PFSK-1 (cell line): Measurements from ENCODE around the gene KRTAP4-16. TPM values are rescaled to one million over a fixed set of nuclear protein-coding genes. Genes with fewer than 3 reads are reported as not detected.

Experiments used
- FOXP2 ChIP-seq: optimal IDR thresholded peaks from 2 replicates; pipeline ENCODE3; 2011; ENCODE audit warnings: borderline replicate concordance, control low read depth, inconsistent platforms; ENCODE audit not compliant: insufficient read depth; ENCODE audit errors: extremely low read length, extremely low read depth
- POLR2AphosphoS5 ChIP-seq: IDR thresholded peaks from 2 replicates; pipeline ENCODE4 v1.6.1; 2012; ENCODE audit warnings: low read depth, mild to moderate bottlenecking, control low read depth, low read length, moderate library complexity
- SIN3A ChIP-seq: IDR thresholded peaks from 2 replicates; pipeline ENCODE4 v1.6.1; 2012; ENCODE audit warnings: mild to moderate bottlenecking, low read length, moderate library complexity, borderline replicate concordance; ENCODE audit not compliant: insufficient read depth
- TAF1 ChIP-seq: IDR thresholded peaks from 2 replicates; pipeline ENCODE4 v1.6.1; 2012; ENCODE audit warnings: low read length, control low read depth, borderline replicate concordance; ENCODE audit not compliant: insufficient read depth
- polyA plus RNA-seq: library from polyadenylated mRNA; unstranded; fragments of >200 nt; gene quantifications from one replicate; pipeline ENCODE4 v1.2.1, GENCODE V29; 2012; ENCODE audit warnings: low read depth, missing spikeins; ENCODE audit not compliant: insufficient read length
- TF ChIP-seq, protein P1 (sequence below), 2 experiments: IDR thresholded peaks; 2 replicates each; pipeline versions ENCODE4 v1.6.1 to v1.8.0; 2011 to 2012; ENCODE audit warnings: low read depth in 2 of 2, low read length in 2 of 2, control low read depth in 1 of 2, inconsistent platforms in 1 of 2, mild to moderate bottlenecking in 1 of 2, moderate library complexity in 1 of 2; ENCODE audit not compliant: insufficient read depth in 1 of 2

Gene KRTAP4-16
- not detected for polyA plus RNA-seq

DNA sequence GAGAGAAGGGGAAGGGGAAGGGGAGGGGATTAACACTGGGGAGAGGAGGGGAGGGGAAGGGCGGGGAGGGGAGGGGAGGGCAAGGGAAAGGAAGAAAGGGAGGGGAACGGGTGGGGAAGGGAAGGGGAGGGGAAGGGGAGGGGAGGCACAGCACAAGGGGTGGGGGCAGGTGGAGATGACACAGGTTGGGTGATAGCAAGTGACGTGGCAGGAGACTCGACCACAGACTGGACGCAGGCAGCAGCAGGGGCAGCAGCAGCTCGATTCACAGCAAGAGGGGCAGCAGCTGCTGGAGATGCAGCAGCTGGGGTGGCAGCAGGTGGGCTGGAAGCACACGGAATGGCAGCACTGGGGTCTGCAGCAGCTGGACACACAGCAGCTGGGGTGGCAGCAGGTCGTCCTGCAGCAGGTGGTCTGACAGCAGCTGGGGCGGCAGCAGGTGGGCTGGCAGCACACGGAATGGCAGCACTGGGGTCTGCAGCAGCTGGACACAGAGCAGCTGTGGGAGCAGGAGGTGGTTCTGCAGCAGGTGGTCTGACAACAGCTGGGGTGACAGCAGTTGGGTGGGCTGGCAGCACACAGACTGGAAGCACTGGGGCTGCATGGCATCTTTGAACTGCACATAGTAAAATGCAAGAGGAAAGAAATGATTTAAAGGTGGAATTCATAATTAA, at the start of gene KRTAP4-16:
Gene KRTAP4-16, minus strand, starts transcription at position 624 of the 674 bp plus-strand sequence. Its CDS starts 0 bp downstream, at position 624.
- TF ChIP-seq TAF1, result no peak
- TF ChIP-seq POLR2AphosphoS5, result no peak
- TF ChIP-seq FOXP2, result no peak
- TF ChIP-seq, protein P1, sequence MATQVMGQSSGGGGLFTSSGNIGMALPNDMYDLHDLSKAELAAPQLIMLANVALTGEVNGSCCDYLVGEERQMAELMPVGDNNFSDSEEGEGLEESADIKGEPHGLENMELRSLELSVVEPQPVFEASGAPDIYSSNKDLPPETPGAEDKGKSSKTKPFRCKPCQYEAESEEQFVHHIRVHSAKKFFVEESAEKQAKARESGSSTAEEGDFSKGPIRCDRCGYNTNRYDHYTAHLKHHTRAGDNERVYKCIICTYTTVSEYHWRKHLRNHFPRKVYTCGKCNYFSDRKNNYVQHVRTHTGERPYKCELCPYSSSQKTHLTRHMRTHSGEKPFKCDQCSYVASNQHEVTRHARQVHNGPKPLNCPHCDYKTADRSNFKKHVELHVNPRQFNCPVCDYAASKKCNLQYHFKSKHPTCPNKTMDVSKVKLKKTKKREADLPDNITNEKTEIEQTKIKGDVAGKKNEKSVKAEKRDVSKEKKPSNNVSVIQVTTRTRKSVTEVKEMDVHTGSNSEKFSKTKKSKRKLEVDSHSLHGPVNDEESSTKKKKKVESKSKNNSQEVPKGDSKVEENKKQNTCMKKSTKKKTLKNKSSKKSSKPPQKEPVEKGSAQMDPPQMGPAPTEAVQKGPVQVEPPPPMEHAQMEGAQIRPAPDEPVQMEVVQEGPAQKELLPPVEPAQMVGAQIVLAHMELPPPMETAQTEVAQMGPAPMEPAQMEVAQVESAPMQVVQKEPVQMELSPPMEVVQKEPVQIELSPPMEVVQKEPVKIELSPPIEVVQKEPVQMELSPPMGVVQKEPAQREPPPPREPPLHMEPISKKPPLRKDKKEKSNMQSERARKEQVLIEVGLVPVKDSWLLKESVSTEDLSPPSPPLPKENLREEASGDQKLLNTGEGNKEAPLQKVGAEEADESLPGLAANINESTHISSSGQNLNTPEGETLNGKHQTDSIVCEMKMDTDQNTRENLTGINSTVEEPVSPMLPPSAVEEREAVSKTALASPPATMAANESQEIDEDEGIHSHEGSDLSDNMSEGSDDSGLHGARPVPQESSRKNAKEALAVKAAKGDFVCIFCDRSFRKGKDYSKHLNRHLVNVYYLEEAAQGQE (IDR thresholded peaks at IDR 0.05; ENCODE audit: insufficient read depth in 1 of 2, low read depth in 2 of 2, low read length in 2 of 2), result no peak
- TF ChIP-seq SIN3A, result no peak

DNA sequence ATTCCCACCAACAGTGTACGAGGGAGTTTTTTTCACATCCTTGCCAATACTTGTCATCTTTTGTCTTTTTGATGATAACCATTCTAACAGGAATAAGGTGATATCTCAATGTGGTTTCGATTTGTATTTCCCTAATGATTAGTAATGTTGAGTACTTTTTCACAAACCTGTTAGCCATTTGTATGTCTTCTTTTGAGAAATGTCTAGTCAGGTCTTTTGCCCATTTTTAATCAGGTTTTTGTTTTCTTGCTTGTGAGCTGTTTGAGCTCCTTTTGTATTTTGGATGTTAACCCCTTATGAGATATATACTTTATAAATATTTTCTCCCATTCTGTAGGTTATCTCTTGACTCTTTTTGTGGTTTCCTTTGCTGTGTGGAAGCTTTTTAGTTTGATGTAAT, 49.5 kb upstream of the KRTAP4-16 start:
- no peak for TF ChIP-seq FOXP2
- TF ChIP-seq TAF1, result no peak
- TF ChIP-seq SIN3A, result no peak
- no peak for TF ChIP-seq POLR2AphosphoS5
- TF ChIP-seq, protein P1 (IDR thresholded peaks at IDR 0.05; ENCODE audit: insufficient read depth in 1 of 2, low read depth in 2 of 2, low read length in 2 of 2), result no peak

DNA sequence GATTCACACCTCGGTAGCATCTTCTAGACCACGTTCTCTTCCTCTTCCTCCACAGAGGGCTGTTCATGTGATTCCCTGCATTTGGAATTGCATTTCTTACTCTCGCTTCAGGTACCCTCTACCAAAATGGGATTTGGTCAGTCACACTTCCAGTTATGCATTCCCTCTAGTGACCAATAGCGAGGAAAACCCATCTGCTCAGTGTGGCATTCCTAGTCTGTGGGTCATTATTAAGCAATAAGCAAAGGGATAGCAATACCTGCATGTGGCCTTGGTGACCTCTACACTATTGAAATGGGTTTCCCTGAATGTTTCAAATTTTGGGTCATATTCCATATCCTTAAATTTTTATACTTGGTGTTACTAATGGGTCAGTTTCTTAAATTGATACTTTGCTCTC, 48.0 kb upstream of the KRTAP4-16 start:
- TF ChIP-seq SIN3A, result no peak
- TF ChIP-seq POLR2AphosphoS5, result no peak
- no peak for TF ChIP-seq TAF1
- TF ChIP-seq, protein P1 (IDR thresholded peaks at IDR 0.05; ENCODE audit: insufficient read depth in 1 of 2, low read depth in 2 of 2, low read length in 2 of 2), result no peak
- no peak for TF ChIP-seq FOXP2

DNA sequence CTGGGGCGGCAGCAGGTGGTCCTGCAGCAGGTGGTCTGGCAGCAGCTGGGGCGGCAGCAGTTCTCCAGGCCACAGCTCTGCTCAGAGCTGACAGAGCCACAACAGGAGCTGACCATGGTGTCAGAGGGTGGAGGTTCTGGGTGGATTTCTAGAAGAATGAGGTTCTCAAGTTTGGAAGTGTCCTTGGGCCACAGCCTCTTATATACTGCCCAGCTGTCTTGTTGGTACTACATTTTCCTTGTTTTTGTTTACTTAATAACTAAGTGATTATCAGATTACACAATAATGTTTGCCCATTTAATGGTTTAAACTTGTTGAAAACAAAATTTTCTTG, 47.6 kb upstream of the KRTAP4-16 start, which contains the start of gene KRTAP4-5:
Gene KRTAP4-5, minus strand, starts transcription at position 174 of the 334 bp plus-strand sequence. Its CDS starts 58 bp downstream, at position 116.
- TF ChIP-seq, protein P1 (IDR thresholded peaks at IDR 0.05; ENCODE audit: insufficient read depth in 1 of 2, low read depth in 2 of 2, low read length in 2 of 2), result 0 out of 4 replicates have a peak, but pooled peaks of 1 of the 2 experiments have one; percentile 23
- no peak for TF ChIP-seq FOXP2
